Tibial nerve (tissue), 4 donors: ENCODE results near the gene SMOC1. TPM values are rescaled to one million over a fixed set of nuclear protein-coding genes. Genes with fewer than 3 reads are reported as not detected.

Experiments
- DNase-seq, 2 donors: peaks; one replicate each; pipeline ENCODE4 v3.0.0-alpha.2; 2019; ENCODE audit warnings: low spot score in 2 of 2
- H3K27ac ChIP-seq, 4 donors: fragments of 200-600 bp; sonication (generic) in 3 of 4; one replicate each; pipeline ENCODE4 v1.5.1; 2017 to 2019; ENCODE audit warnings: mild to moderate bottlenecking in 1 of 4
- H3K27me3 ChIP-seq, 2 donors: fragments of 200-600 bp; sonication (generic) in 1 of 2; one replicate each; pipeline versions ENCODE4 v1.5.1 to v1.6.0; 2017 to 2019
- H3K36me3 ChIP-seq, 3 donors: fragments of 200-600 bp; sonication (generic); one replicate each; pipeline ENCODE4 v1.5.1; 2018 to 2019
- H3K4me1 ChIP-seq, 4 donors: fragments of 200-600 bp; sonication (generic) in 3 of 4; one replicate each; pipeline ENCODE4 v1.5.1; 2017 to 2019
- H3K4me3 ChIP-seq, 4 donors: fragments of 200-600 bp; sonication (generic) in 3 of 4; one replicate each; pipeline ENCODE4 v1.5.1; 2017 to 2019; ENCODE audit warnings: mild to moderate bottlenecking in 1 of 4, moderate library complexity in 1 of 4
- H3K9me3 ChIP-seq, 4 donors: fragments of 200-600 bp; sonication (generic) in 3 of 4; one replicate each; pipeline ENCODE4 v1.5.1; 2017 to 2019
- CTCF ChIP-seq, 5 experiments: fragments of 200-600 bp in 3 of 5; fragments of 450-650 bp in 2 of 5; sonication (generic) in 3 of 5; IDR thresholded peaks; one replicate each; pipeline ENCODE4 v1.5.1; 2016 to 2019; ENCODE audit warnings: antibody characterized with exemption in 5 of 5, mild to moderate bottlenecking in 3 of 5, moderate library complexity in 2 of 5
- EP300 ChIP-seq, 2 donors: sonication (generic); formaldehyde crosslinking; IDR thresholded peaks; one replicate each; pipeline ENCODE4 v1.6.1; 2017; ENCODE audit warnings: antibody characterized with exemption in 2 of 2, mild to moderate bottlenecking in 1 of 2
- POLR2A ChIP-seq, 2 donors: fragments of 450-650 bp; IDR thresholded peaks; one replicate each; pipeline ENCODE4 v1.6.1; 2017; ENCODE audit warnings: antibody characterized with exemption in 2 of 2, mild to moderate bottlenecking in 2 of 2, moderate library complexity in 2 of 2
- WGBS, 2 donors: methylation state at CpG; one replicate each; pipeline ENCODE4 v1.1.5; 2018; 5-methylcytosine and 5-hydroxymethylcytosine counted together
- total RNA-seq, 4 donors: library from RNA; depleted of rRNA; stranded (reverse); fragments of >200 nt; gene quantifications; one replicate each; pipeline ENCODE4 v1.1.0, GENCODE V29; 2016

Gene SMOC1
- total RNA-seq, 4 donors from 2014 or later = 6.0 to 14.4 (median 13.3) TPM

GRCh38 chr14:69842686-69843420 lies 36.4 kb upstream of the SMOC1 start:
- DNase-seq = no peak
- Histone ChIP-seq H3K27ac (no peak overlapping the region), H3K4me3 (no peak overlapping the region), H3K36me3 (no peaks in the 10 kb centered on the region), H3K9me3 (no peaks in the 10 kb centered on the region), H3K4me1 (peaks cover 0 to 3% (median 0%) of the 10 kb centered on the region in 4 donors), H3K27me3 (no peaks in the 10 kb centered on the region)
- TF ChIP-seq POLR2A (IDR thresholded peaks at IDR 0.05) (no peak), CTCF (IDR thresholded peaks at IDR 0.05) (no peak), EP300 (IDR thresholded peaks at IDR 0.05) (no peak)
- 60 to 68% methylated on average over 13 of the region's 13 CpGs for WGBS, 2 donors

GRCh38 chr14:69844171-69844570 lies 35.0 kb upstream of the SMOC1 start:
- TF ChIP-seq EP300 (IDR thresholded peaks at IDR 0.05) = no peak
- no peak for TF ChIP-seq CTCF (IDR thresholded peaks at IDR 0.05)
- no peak for TF ChIP-seq POLR2A (IDR thresholded peaks at IDR 0.05)
- DNase-seq = no peak
- Histone ChIP-seq H3K27ac (no peak overlapping the region), H3K27me3 (peaks cover 0 to 5% of the 10 kb centered on the region in 2 donors), H3K36me3 (no peaks in the 10 kb centered on the region), H3K4me3 (no peak overlapping the region), H3K4me1 (peaks cover 0 to 3% (median 0%) of the 10 kb centered on the region in 4 donors), H3K9me3 (no peaks in the 10 kb centered on the region)
- WGBS, 2 donors = 85 to 92% methylated on average over 2 of the region's 2 CpGs

GRCh38 chr14:69845050-69845581 lies 34.1 kb upstream of the SMOC1 start:
- Histone ChIP-seq H3K4me1 (peaks cover 0 to 3% (median 0%) of the 10 kb centered on the region in 4 donors), H3K36me3 (no peaks in the 10 kb centered on the region), H3K27me3 (peaks cover 0 to 15% of the 10 kb centered on the region in 2 donors), H3K27ac (no peak overlapping the region), H3K4me3 (no peak overlapping the region), H3K9me3 (no peaks in the 10 kb centered on the region)
- WGBS, 2 donors = 55 to 74% methylated on average over 2 of the region's 2 CpGs
- TF ChIP-seq POLR2A (IDR thresholded peaks at IDR 0.05) (no peak), EP300 (IDR thresholded peaks at IDR 0.05) (no peak), CTCF (IDR thresholded peaks at IDR 0.05) (no peak)
- no peak for DNase-seq

GRCh38 chr14:69845787-69846186 lies 33.4 kb upstream of the SMOC1 start:
- no peak for TF ChIP-seq POLR2A (IDR thresholded peaks at IDR 0.05)
- no peak for TF ChIP-seq EP300 (IDR thresholded peaks at IDR 0.05)
- TF ChIP-seq CTCF (IDR thresholded peaks at IDR 0.05) = no peak
- no peak for DNase-seq
- no peak overlapping the region for H3K4me3 ChIP-seq
- H3K36me3 ChIP-seq = no peaks in the 10 kb centered on the region
- WGBS, 2 donors = 30 to 32% methylated on average over 5 of the region's 5 CpGs
- no peaks in the 10 kb centered on the region for H3K9me3 ChIP-seq
- no peak overlapping the region for H3K27ac ChIP-seq
- peaks cover 0 to 19% of the 10 kb centered on the region in 2 donors for H3K27me3 ChIP-seq
- H3K4me1 ChIP-seq = peaks cover 0 to 3% (median 0%) of the 10 kb centered on the region in 4 donors

GRCh38 chr14:69848156-69848555 lies 31.1 kb upstream of the SMOC1 start:
- TF ChIP-seq POLR2A (IDR thresholded peaks at IDR 0.05) (no peak), EP300 (IDR thresholded peaks at IDR 0.05) (no peak), CTCF (IDR thresholded peaks at IDR 0.05) (no peak)
- Histone ChIP-seq H3K27me3 (peaks cover 0 to 40% of the 10 kb centered on the region in 2 donors), H3K9me3 (no peaks in the 10 kb centered on the region), H3K4me3 (no peak overlapping the region), H3K27ac (no peak overlapping the region), H3K4me1 (no peaks in the 10 kb centered on the region), H3K36me3 (no peaks in the 10 kb centered on the region)
- WGBS, 2 donors = 68 to 88% methylated on average over 2 of the region's 2 CpGs
- DNase-seq = no peak
